Psoas muscle (tissue), 8 donors: ENCODE data around the gene ODC1. TPM values are rescaled to one million over a fixed set of nuclear protein-coding genes. Genes with fewer than 3 reads are reported as not detected.
"Not testable (repeated sequence)": the region's sequence is repeated elsewhere in the genome, so short reads cannot be mapped to it uniquely, and the experiment has no call there.

Source experiments
- ATAC-seq, 4 donors: fragments of 200-7000 bp; cut with Tn5 transposase; one replicate each; pipeline ENCODE4 v1.9.1; 2020; ENCODE audit warnings: moderate library complexity in 3 of 4, mild to moderate bottlenecking in 2 of 4
- DNase-seq, 2 donors: peaks; one replicate each; pipeline ENCODE4 v3.0.0-alpha.2; 2020
- H3K27ac ChIP-seq: fragments of 200-600 bp; one replicate; pipeline ENCODE4 v1.8.0; 2022
- H3K27me3 ChIP-seq, 3 donors: fragments of 200-600 bp in 1 of 3; one replicate each; pipeline versions ENCODE4 v1.6.1 to v1.8.0; 2013 to 2022; ENCODE audit warnings: low read length in 2 of 3, mild to moderate bottlenecking in 2 of 3, moderate library complexity in 1 of 3; ENCODE audit not compliant: insufficient read depth in 3 of 3
- H3K36me3 ChIP-seq, 2 donors: fragments of 200-600 bp in 1 of 2; one replicate each; pipeline versions ENCODE4 v1.6.1 to v1.8.0; 2013 to 2022; ENCODE audit warnings: low read depth in 1 of 2, mild to moderate bottlenecking in 1 of 2, moderate library complexity in 1 of 2; ENCODE audit not compliant: insufficient read depth in 1 of 2
- H3K4me1 ChIP-seq: fragments of 200-600 bp; one replicate; pipeline ENCODE4 v1.8.0; 2022
- H3K4me3 ChIP-seq: fragments of 200-600 bp; one replicate; pipeline ENCODE4 v1.8.0; 2022; ENCODE audit warnings: mild to moderate bottlenecking
- H3K9me3 ChIP-seq: fragments of 200-600 bp; one replicate; pipeline ENCODE4 v1.8.0; 2022
- CTCF ChIP-seq: fragments of 200-600 bp; IDR thresholded peaks from one replicate; pipeline ENCODE4 v1.8.0; 2022; ENCODE audit warnings: antibody characterized with exemption
- WGBS, 3 donors: extraction: QIAGEN DNeasy Blood & Tissue Kit; methylation state at CpG; one replicate each; pipeline versions ENCODE4 v1.1.6 to v1.1.7; 2013; 5-methylcytosine and 5-hydroxymethylcytosine counted together
- intact Hi-C, 2 donors: fragments of 100-400 bp; cut with DNase I; formaldehyde crosslinking; loops; one replicate each; pipeline versions ENCODE4 v1.11.0 to v1.14.2; 2022
- polyA plus RNA-seq, 3 donors: library from polyadenylated mRNA; stranded (reverse); fragments of 200-250 nt; gene quantifications; one replicate each; pipeline ENCODE4 v1.2.3, GENCODE V29; 2013
- total RNA-seq, 4 donors: library from RNA; stranded (reverse); fragmentation: NEBNext Ultra II Directional in 2 of 4; extraction: Animal tissue kit (Norgen Biotek cat#: 25700) in 2 of 4; gene quantifications; one replicate each; pipeline versions ENCODE4 v1.2.1 to v1.2.4, GENCODE V29; 2021 to 2023
- donor health status: healthy with polysubstance abuse.
- donor health status: DM: no; HTN: no; CAD: no; lungs with moderate emphysema.
- donor health status: Bipolar disorder and iron deficiency.
- donor health status: healthy.
- donor health status: DM: yes; HTN: yes; CAD: no.
- donor health status: DM: no; HTN: no; CAD: no.
- donor health status: DM: no; HTN: no; CAD: no.
- donor health status: DM: yes; HTN: yes; CAD: no.

The ODC1 gene
- total and polyA plus RNA-seq, 7 donors: 56.8 to 226 (median 106) TPM

GRCh38 chr2:10489842-10490555, 41.9 kb upstream of the ODC1 start:
- Histone ChIP-seq H3K4me3 (no peak overlapping the region), H3K9me3 (no peaks in the 10 kb centered on the region), H3K27ac (no peak overlapping the region), H3K36me3 (no peaks in the 10 kb centered on the region), H3K4me1 (no peaks in the 10 kb centered on the region), H3K27me3 (peaks cover 0 to 4% (median 3%) of the 10 kb centered on the region in 3 donors)
- no peak for DNase-seq
- WGBS, 3 donors: 80 to 85% (median 84%) methylated on average over 13 of the region's 13 CpGs
- intact Hi-C loops: no loop called here
- no peak for ATAC-seq
- TF ChIP-seq CTCF: no peak

- H3K27ac ChIP-seq, H3K27me3 ChIP-seq, H3K9me3 ChIP-seq, intact Hi-C loops, ATAC-seq, H3K36me3 ChIP-seq, H3K4me3 ChIP-seq, H3K4me1 ChIP-seq, DNase-seq: not testable (repeated sequence)
- WGBS, 3 donors: 88 to 97% (median 92%) methylated on average over 6 to 8 of the region's 8 CpGs
Observed at GRCh38 chr2:10488142-10488541, 40.0 kb upstream of the ODC1 start.

DNA sequence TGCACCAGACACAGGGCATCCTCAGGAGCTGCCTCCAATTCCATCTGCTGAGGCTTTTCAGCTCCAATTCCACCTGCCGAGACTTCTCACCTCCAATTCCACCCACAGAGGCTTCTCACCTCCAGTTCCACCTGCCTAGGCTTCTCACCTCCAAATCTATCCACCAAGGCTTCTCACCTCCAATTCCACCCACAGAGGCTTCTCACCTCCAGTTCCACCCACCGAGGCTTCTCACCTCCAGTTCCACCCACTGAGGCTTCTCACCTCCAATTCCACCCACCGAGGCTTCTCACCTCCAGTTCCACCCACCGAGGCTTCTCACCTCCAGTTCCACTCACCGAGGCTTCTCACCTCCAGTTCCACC, 39.6 kb upstream of the ODC1 start:
- DNase-seq, ATAC-seq, H3K4me1 ChIP-seq, H3K27me3 ChIP-seq, H3K4me3 ChIP-seq, H3K9me3 ChIP-seq, H3K36me3 ChIP-seq, intact Hi-C loops, H3K27ac ChIP-seq: not testable (repeated sequence)
- 71 to 85% (median 84%) methylated on average over 4 to 5 of the region's 5 CpGs for WGBS, 3 donors

DNA sequence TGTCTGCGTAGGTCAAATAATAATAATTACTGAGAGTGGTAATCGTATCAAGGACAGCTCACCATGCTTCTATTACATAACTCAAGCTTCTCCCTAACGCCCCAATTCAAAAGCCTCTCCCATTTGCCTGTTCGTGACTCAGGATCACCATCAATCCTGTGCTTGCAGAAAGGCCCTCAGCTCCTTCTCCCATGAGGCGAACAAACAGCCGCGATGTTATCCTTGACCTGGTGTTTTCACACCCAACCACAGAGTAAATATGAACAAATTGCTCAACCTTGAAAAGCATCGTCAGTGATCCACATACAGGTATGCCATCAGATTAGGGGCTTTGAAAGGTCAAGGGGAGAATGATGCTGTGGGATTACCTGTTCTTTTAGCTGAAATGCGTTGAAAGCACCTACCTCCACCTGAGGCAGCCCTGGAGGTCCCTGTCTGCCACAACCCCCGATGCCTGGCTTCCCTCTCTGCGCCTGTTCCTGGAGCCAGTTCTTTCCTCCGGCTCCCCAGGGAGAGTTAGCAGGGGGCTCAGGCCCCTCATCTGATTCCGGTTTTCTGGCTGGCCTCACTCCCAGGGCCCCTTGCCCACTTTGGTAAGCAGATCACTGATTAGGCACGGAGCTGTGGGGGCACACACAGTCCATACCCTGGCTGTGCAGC, 39.1 kb upstream of the ODC1 start:
- no peak overlapping the region for H3K4me3 ChIP-seq
- WGBS, 3 donors: 55 to 58% (median 56%) methylated on average over 14 of the region's 14 CpGs
- H3K27ac ChIP-seq: no peak overlapping the region
- peaks cover 0 to 14% (median 3%) of the 10 kb centered on the region in 3 donors for H3K27me3 ChIP-seq
- no peaks in the 10 kb centered on the region for H3K9me3 ChIP-seq
- no peaks in the 10 kb centered on the region for H3K36me3 ChIP-seq
- ATAC-seq (no peak), DNase-seq (no peak)
- H3K4me1 ChIP-seq: no peaks in the 10 kb centered on the region
- TF ChIP-seq CTCF: no peak
- intact Hi-C loops: no loop called here

DNA sequence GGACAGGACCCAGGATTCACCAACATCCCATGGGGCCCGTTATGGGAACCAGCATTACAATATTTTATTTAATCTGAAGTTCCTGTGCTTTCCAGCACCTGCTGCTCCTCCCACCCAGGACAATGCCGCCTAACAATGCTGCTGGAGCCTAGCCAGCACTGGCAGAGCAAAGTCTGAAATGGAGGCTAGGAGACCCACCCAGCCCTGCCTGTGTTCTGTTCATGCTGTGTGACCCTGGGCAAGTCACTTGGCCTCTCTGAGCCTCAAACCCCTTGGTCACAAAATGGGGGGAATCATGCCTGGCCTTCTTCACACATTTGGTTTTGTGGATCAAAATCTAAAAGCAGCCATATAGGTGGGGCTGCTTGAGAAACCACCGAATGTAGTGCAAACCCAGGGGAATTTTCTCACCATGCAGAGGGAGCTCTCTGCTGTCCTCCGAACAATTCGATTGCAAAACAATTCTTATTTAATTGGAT, 38.5 kb upstream of the ODC1 start:
- no peak overlapping the region for H3K4me3 ChIP-seq
- no peak for TF ChIP-seq CTCF
- H3K9me3 ChIP-seq: no peaks in the 10 kb centered on the region
- H3K27me3 ChIP-seq: peaks cover 0 to 14% (median 3%) of the 10 kb centered on the region in 3 donors
- WGBS, 3 donors: 47 to 53% (median 52%) methylated on average over 5 of the region's 5 CpGs
- H3K27ac ChIP-seq: no peak overlapping the region
- H3K36me3 ChIP-seq: no peaks in the 10 kb centered on the region
- H3K4me1 ChIP-seq: no peaks in the 10 kb centered on the region
- intact Hi-C loops: no loop called here
- DNase-seq (no peak), ATAC-seq (no peak)
